GM12878 (cell line): ENCODE data around the gene RPS16. TPM values are rescaled to one million over a fixed set of nuclear protein-coding genes. Genes with fewer than 3 reads are reported as not detected.

Source experiments
- ATAC-seq: fragments of 200-7000 bp; cut with Tn5 transposase; 3 replicates; pipeline ENCODE4 v1.9.1; 2020; ENCODE audit warnings: mild to moderate bottlenecking, moderate library complexity
- BruUV-seq: library from RNA; stranded (reverse); fragments of 400-500 nt; replicated peaks from 2 replicates; lab custom pipeline; 2021; lab: Mats Ljungman, UMichigan
- CTCF ChIA-PET: fragments of 300-600 bp; sonication (Branson Sonifier 250); formaldehyde crosslinking; extraction: SDS; loops from one replicate; lab custom pipeline; 2021; ENCODE audit warnings: inconsistent platforms; lab: Yijun Ruan, JAX
- POLR2A ChIA-PET: fragments of 350-600 bp; formaldehyde crosslinking; extraction: SDS; loops from one replicate; lab custom pipeline; 2021; ENCODE audit warnings: inconsistent platforms; lab: Charles Lee
- RAD21 ChIA-PET: fragments of 300-600 bp; sonication (Branson Sonifier 250); formaldehyde crosslinking; loops from one replicate; lab custom pipeline; 2023; ENCODE audit warnings: antibody characterized with exemption; ENCODE audit not compliant: unreplicated experiment; lab: Charles Lee
- SMC1A ChIA-PET: fragments of 300-600 bp; sonication (Branson Sonifier 250); formaldehyde crosslinking; loops from one replicate; lab custom pipeline; 2023; ENCODE audit not compliant: unreplicated experiment, uncharacterized antibody; lab: Charles Lee
- DNase-seq: peaks from one replicate; pipeline ENCODE4 v3.0.0-alpha.2; 2011; ENCODE audit warnings: low read depth, low spot score
- FAIRE-seq: peaks from 3 replicates; lab custom pipeline; 2011; peaks lifted over from hg19 to GRCh38; lab: Jason Lieb, UNC
- H2AFZ ChIP-seq: 2 replicates; pipeline ENCODE4 v1.6.0; 2011; ENCODE audit warnings: low read depth, low read length, control low read depth; ENCODE audit not compliant: control insufficient read depth
- H3K27ac ChIP-seq: 2 replicates; pipeline ENCODE4 v1.5.1; 2011; ENCODE audit warnings: control low read depth; ENCODE audit not compliant: control insufficient read depth, insufficient read depth
- H3K27me3 ChIP-seq, 2 experiments: replicated peaks in 1 of 2; 2 replicates each; pipeline versions ENCODE4 v1.6.0 to v1.6.1; 2011; ENCODE audit warnings: low read length in 1 of 2; ENCODE audit not compliant: control insufficient read depth in 2 of 2, insufficient read depth in 2 of 2
- H3K36me3 ChIP-seq, 2 experiments: 2 replicates each; pipeline ENCODE4 v1.5.1; 2011; ENCODE audit warnings: low read length in 1 of 2; ENCODE audit not compliant: control insufficient read depth in 2 of 2, insufficient read depth in 2 of 2
- H3K4me1 ChIP-seq: 2 replicates; pipeline ENCODE4 v1.6.1; 2011; ENCODE audit warnings: mild to moderate bottlenecking, low read length, moderate library complexity, mixed read lengths; ENCODE audit not compliant: control insufficient read depth, insufficient read depth
- H3K4me2 ChIP-seq: 2 replicates; pipeline ENCODE4 v1.6.0; 2011; ENCODE audit warnings: control low read depth; ENCODE audit not compliant: control insufficient read depth, insufficient read depth
- H3K4me3 ChIP-seq: fragments of 200-600 bp; sonication (generic); 2 replicates; pipeline ENCODE4 v1.5.1; 2016
- H3K79me2 ChIP-seq: 2 replicates; pipeline ENCODE4 v1.6.0; 2011; ENCODE audit warnings: low read length; ENCODE audit not compliant: control insufficient read depth, insufficient read depth
- H3K9ac ChIP-seq: 2 replicates; pipeline ENCODE4 v1.8.0; 2011; ENCODE audit warnings: low read length, control low read depth, mixed read lengths; ENCODE audit not compliant: control insufficient read depth, insufficient read depth
- H3K9me3 ChIP-seq: replicated peaks from 3 replicates; pipeline ENCODE4 v1.5.1; 2011; ENCODE audit warnings: mild to moderate bottlenecking, low read length; ENCODE audit not compliant: control insufficient read depth, insufficient read depth
- H4K20me1 ChIP-seq: 2 replicates; pipeline ENCODE4 v1.6.0; 2011; ENCODE audit not compliant: control insufficient read depth, insufficient read depth
- KAT2A ChIP-seq: conservative IDR thresholded peaks from 2 replicates; pipeline ENCODE4 v1.6.1; 2011; ENCODE audit warnings: low read depth, low read length; ENCODE audit not compliant: control insufficient read depth
- MTA3 ChIP-seq: IDR thresholded peaks from 2 replicates; pipeline ENCODE4 v1.6.1; 2012; ENCODE audit warnings: low read length, inconsistent platforms, borderline replicate concordance
- PAX5 ChIP-seq: IDR thresholded peaks from 2 replicates; pipeline ENCODE4 v1.6.1; 2011; ENCODE audit warnings: low read depth, low read length, borderline replicate concordance
- PML ChIP-seq: IDR thresholded peaks from 2 replicates; pipeline ENCODE4 v1.6.1; 2012; ENCODE audit warnings: low read length, inconsistent platforms
- POLR2A ChIP-seq: IDR thresholded peaks from 2 replicates; pipeline ENCODE4 v1.6.1; 2011; ENCODE audit warnings: low read depth, mild to moderate bottlenecking, low read length
- POLR2AphosphoS5 ChIP-seq: IDR thresholded peaks from 2 replicates; pipeline ENCODE4 v1.6.1; 2011; ENCODE audit warnings: mild to moderate bottlenecking, low read length, inconsistent platforms
- SMAD5 ChIP-seq: IDR thresholded peaks from 2 replicates; pipeline ENCODE4 v1.6.1; 2016; ENCODE audit warnings: antibody characterized with exemption, low read depth
- WGBS: methylation state at CpG from one replicate; pipeline ENCODE4 v1.1.6; 2016; ENCODE audit warnings: low lambda C conversion rate; ENCODE audit not compliant: insufficient replicate concordance, insufficient coverage; ENCODE audit errors: missing lambda C conversion rate; 5-methylcytosine and 5-hydroxymethylcytosine counted together
- in situ Hi-C: fragments of 300-500 bp; cut with MboI; formaldehyde crosslinking; loops from 9 replicates; pipeline ENCODE4 v1.14.3; 2018; ENCODE audit warnings: mixed read lengths
- intact Hi-C: fragments of 100-400 bp; cut with micrococcal nuclease; formaldehyde crosslinking; loops from one replicate; pipeline ENCODE4 v1.14.2; 2022; ENCODE audit not compliant: unreplicated experiment
- polyA plus RNA-seq, 11 experiments: library from polyadenylated mRNA; depleted of rRNA in 4 of 11; unstranded in 6 of 11; stranded (reverse) in 5 of 11; fragments of >200 nt; fragmentation: Nextera tagmentation in 4 of 11; fragmentation: Illumina TruSeq in 1 of 11; extraction: Ambion mirVana in 4 of 11; extraction: Trizol in 1 of 11; gene quantifications; 1 replicate in 1 of 11; 2 replicates in 10 of 11; pipeline versions ENCODE4 v1.2.1 to v1.2.3, GENCODE V29; 2011 to 2016; ENCODE audit warnings: inconsistent platforms in 2 of 11, missing spikeins in 2 of 11, low read depth in 1 of 11
- total RNA-seq, 4 experiments: library from RNA; depleted of rRNA in 3 of 4; stranded (reverse); fragments of >200 nt in 3 of 4; fragmentation: Illumina TruSeq in 1 of 4; extraction: Trizol in 1 of 4; gene quantifications; 2 replicates each; pipeline versions ENCODE4 v1.2.1 to v1.2.3, GENCODE V29; 2013 to 2021

Gene RPS16
- total and polyA plus RNA-seq, 10 of the 15 experiments (the other 5 are each of a cell fraction or from before 2014, with no cell fraction given) = 148 to 4,810 (median 2,343) TPM

DNA sequence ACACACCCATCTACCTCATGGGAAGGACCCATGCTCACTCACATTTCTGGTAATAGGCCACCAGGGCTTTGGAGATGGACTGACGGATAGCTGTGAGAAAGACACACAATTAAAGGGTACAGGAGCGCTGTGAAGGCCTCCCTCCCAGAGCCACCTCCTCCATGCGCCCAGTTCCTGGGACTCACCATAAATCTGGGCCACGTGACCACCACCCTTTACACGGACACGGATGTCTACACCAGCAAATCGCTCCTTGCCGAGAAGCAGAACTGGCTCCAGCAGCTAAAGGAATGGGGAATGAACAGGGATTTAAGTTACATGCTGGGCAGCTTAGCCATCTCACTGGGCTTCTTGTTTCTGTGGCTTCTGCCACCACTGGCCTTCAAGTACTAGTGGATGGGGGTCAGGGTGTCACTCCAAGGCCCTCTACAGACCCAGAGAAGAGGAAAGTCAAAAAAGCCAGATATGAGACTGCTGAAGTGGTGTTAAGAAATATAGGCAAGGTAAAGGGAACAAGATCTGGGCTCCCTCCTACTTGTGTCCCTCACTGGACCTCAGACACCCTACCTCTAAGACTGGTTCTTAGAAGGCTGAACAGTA lies 2.2 kb downstream of the RPS16 start:
- H3K9ac ChIP-seq = peak overlapping the region; percentile 97
- H3K4me1 ChIP-seq = peaks cover 36% of the 10 kb centered on the region
- no peaks in the 10 kb centered on the region; the same call in 1 of the 2 replicates for H4K20me1 ChIP-seq
- no TSS peak for BruUV-seq
- ChIA-PET POLR2A (interaction anchor here (0.9 to 1.1 kb wide), 2 partner anchors 18 to 37 kb away, joined by 3 to 8 read pairs; no protein-coding TSS in a partner anchor), RAD21 (no interaction called here), SMC1A (interaction anchor here (1.3 to 1.5 kb wide), 3 partner anchors 8 to 99 kb away, joined by 3 to 5 read pairs (median 3); partner anchors contain the start of gene EID2B), CTCF (interaction anchor here (0.7 to 1.7 kb wide), 5 partner anchors 19 to 443 kb away, joined by 3 read pairs; partner anchors contain the start of gene PLEKHG2)
- in situ Hi-C loops = no loop called here
- TF ChIP-seq SMAD5 = peak; percentile 36; the same call in 1 of the 2 replicates
- TF ChIP-seq POLR2AphosphoS5 = peak; percentile 12; the same call in 1 of the 2 replicates
- TF ChIP-seq POLR2A = peak; percentile 38; the same call in 1 of the 2 replicates
- no peak for TF ChIP-seq KAT2A
- H3K36me3 ChIP-seq = peaks cover 10 to 15% of the 10 kb centered on the region in 2 experiments
- H3K27ac ChIP-seq = no peak overlapping the region
- intact Hi-C loops = no loop called here
- peak overlapping the region; percentile 81 for H3K4me2 ChIP-seq
- no peaks in the 10 kb centered on the region for H3K27me3 ChIP-seq
- peaks cover 36% of the 10 kb centered on the region for H3K79me2 ChIP-seq
- H3K4me3 ChIP-seq = peak overlapping the region; percentile 97
- H2AFZ ChIP-seq = no peak overlapping the region
- no peak for DNase-seq
- 96% methylated on average over 8 of the region's 8 CpGs for WGBS
- FAIRE-seq = no peak
- no peak for ATAC-seq
- no peaks in the 10 kb centered on the region for H3K9me3 ChIP-seq

DNA sequence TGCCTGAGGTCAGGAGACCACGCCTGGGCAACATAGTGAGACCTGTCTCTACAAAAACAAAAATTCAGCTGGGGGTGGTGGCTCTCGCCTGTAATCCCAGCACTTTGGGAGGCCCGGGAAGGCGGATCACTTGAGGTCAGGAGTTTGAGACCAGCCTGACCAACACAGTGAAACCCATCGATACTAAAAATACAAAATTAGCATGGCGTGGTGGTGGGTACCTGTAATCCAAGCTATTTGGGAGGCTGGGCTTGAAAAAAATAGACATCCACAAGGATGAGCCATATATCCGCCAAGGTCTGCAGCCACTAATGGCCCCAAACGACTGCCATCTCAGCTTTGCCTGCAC lies 3.1 kb downstream of the RPS16 start:
- in situ Hi-C loops = no loop called here
- Histone ChIP-seq H3K27me3 (no peaks in the 10 kb centered on the region), H3K79me2 (peaks cover 36% of the 10 kb centered on the region), H3K4me2 (peak overlapping the region; percentile 44), H3K27ac (no peak overlapping the region)
- DNase-seq = no peak
- TF ChIP-seq PML (0 out of 2 replicates have a peak, but pooled peaks have one; percentile 3), POLR2AphosphoS5 (peak; percentile 46; the same call in 1 of the 2 replicates), MTA3 (no peak), PAX5 (no peak)
- TF ChIP-seq, all 136 proteins: peak for 2
- ChIA-PET SMC1A (interaction anchor here (0.6 to 1.6 kb wide), 2 partner anchors 18 to 77 kb away, joined by 3 to 4 read pairs; no protein-coding TSS in a partner anchor), RAD21 (no interaction called here), POLR2A (interaction anchor here (0.9 to 1.5 kb wide), 2 partner anchors 18 to 36 kb away, joined by 3 to 6 read pairs; no protein-coding TSS in a partner anchor), CTCF (interaction anchor here (1.1 to 1.7 kb wide), 4 partner anchors 21 to 70 kb away, joined by 3 to 4 read pairs (median 3); partner anchors contain the start of gene PLEKHG2)
- no peak for FAIRE-seq
- 78% methylated on average over 8 of the region's 8 CpGs for WGBS
- no peak overlapping the region for H3K4me3 ChIP-seq
- no peak overlapping the region for H2AFZ ChIP-seq
- H3K4me1 ChIP-seq = peaks cover 36% of the 10 kb centered on the region
- no peak for ATAC-seq
- peaks cover 10 to 15% of the 10 kb centered on the region in 2 experiments for H3K36me3 ChIP-seq
- H3K9me3 ChIP-seq = no peaks in the 10 kb centered on the region
- H4K20me1 ChIP-seq = no peaks in the 10 kb centered on the region; the same call in 1 of the 2 replicates
- intact Hi-C loops = no loop called here
- no TSS peak for BruUV-seq
- H3K9ac ChIP-seq = no peak overlapping the region
